ENCODE results near the gene IFNGR1. TPM values are rescaled to one million over a fixed set of nuclear protein-coding genes. Genes with fewer than 3 reads are reported as not detected.

Gene IFNGR1
- total and polyA plus RNA-seq, 2 of the 13 experiments (the other 11 are each of a cell fraction or from before 2014, with no cell fraction given) = 82.8 to 87.8 TPM

DNA sequence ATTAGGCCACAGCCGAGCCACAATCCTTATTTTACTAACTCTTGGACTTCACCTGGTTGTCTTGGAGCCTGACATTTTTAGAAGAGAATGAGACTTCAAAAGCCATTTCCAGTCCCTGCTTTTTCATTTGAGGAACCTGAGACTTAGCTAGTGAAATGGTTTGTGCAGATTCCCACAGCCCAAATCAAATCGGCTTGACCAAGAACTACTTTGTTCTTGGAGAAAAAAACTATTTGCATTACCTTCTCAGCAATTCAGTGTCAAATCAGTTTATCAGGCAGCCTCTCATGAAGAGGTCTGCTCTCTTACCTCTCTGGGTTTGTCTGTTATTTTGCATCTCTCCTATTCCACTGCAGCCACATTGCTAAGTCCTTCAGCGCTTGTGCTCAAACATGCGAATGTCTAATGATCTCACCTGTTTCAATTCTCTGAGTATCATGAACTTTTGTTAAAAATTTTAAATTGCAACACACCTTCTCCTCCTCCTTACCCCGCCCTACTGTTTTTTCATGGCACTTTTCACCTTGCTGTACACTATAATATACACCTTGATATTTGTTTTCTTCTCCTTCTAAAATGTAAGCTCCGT lies 573 bp upstream of the IFNGR1 start:
- ChIA-PET CTCF (ENCODE audit: low intra/inter-chr PET ratio, low total read pairs) (no interaction called here), POLR2A (interaction anchor here (0.8 to 1.6 kb wide), 2 partner anchors 22 to 95 kb away, joined by 3 to 7 read pairs; no protein-coding TSS in a partner anchor)
- peak overlapping the region; percentile 88 for H3K27ac ChIP-seq (ENCODE audit: extremely low read length, insufficient read depth, low read length)
- TSS peak; percentile 80 for BruUV-seq (replicated peaks)
- peaks cover 44% of the 10 kb centered on the region for H3K79me2 ChIP-seq (ENCODE audit: insufficient read depth, low read length)
- DNase-seq (ENCODE audit: low spot score) (no peak), ATAC-seq (0 out of 3 replicates have a peak, but pooled peaks have one; percentile 4), FAIRE-seq (no peak)
- peaks cover 29% of the 10 kb centered on the region for H4K20me1 ChIP-seq (ENCODE audit: insufficient read depth, low read length)
- in situ Hi-C loops (cut with HindIII; ENCODE audit: extremely low pct_ligation_motif_present, low pct_unique_long_range_greater_than_20kb) = no loop called here
- peak overlapping the region; percentile 98 for H3K4me2 ChIP-seq (ENCODE audit: low read depth, low read length)
- H3K36me3 ChIP-seq (replicated peaks in 1 of 2; ENCODE audit: control insufficient read depth in 1 of 2, insufficient read depth in 2 of 2, low read length in 2 of 2) = no peaks in the 10 kb centered on the region
- H3K9me3 ChIP-seq (ENCODE audit: low read length) = no peaks in the 10 kb centered on the region
- peaks cover 0 to 4% of the 10 kb centered on the region in 2 experiments; a peak in 1 of 5 replicates for H3K27me3 ChIP-seq (ENCODE audit: control insufficient read depth in 1 of 2, insufficient read depth in 2 of 2, low read length in 2 of 2)
- peak overlapping the region; percentile 92 for H3K9ac ChIP-seq (ENCODE audit: insufficient read depth, low read depth, low read length)
- 27% methylated on average over 6 of the region's 6 CpGs for WGBS (ENCODE audit: low lambda C conversion rate)
- intact Hi-C loops (cut with micrococcal nuclease; ENCODE audit: unreplicated experiment) = loop anchor here (1.0 to 5.0 kb wide), 4 partner anchors 22 to 135 kb away; no protein-coding TSS in a partner anchor
- peak overlapping the region; percentile 87 to 93 (median 89) for H3K4me3 ChIP-seq (replicated peaks in 1 of 3; ENCODE audit: insufficient read depth in 1 of 3, low read depth in 2 of 3, low read length in 3 of 3)
- peak overlapping the region; percentile 69 for H2AFZ ChIP-seq (ENCODE audit: low read length)
- H3K4me1 ChIP-seq (ENCODE audit: insufficient read depth, low read length) = peaks cover 55% of the 10 kb centered on the region
- TF ChIP-seq TAF15 (IDR thresholded peaks at IDR 0.05; ENCODE audit: low read depth, low read length, poor library complexity, severe bottlenecking) (no peak), ZSCAN9 (CRISPR knock-in tag; IDR thresholded peaks at IDR 0.05; ENCODE audit: borderline replicate concordance) (peak; percentile 8; the same call in 1 of the 2 replicates), SMAD3 (CRISPR knock-in tag; IDR thresholded peaks at IDR 0.05) (0 out of 2 replicates have a peak, but pooled peaks have one; percentile 62), EHMT2 (IDR thresholded peaks at IDR 0.05; ENCODE audit: borderline replicate concordance, low read depth, low read length) (0 out of 2 replicates have a peak, but pooled peaks have one; percentile 21), NFE2L2 (IDR thresholded peaks at IDR 0.05; ENCODE audit: low read length) (no peak), NFKBIZ (CRISPR knock-in tag; IDR thresholded peaks at IDR 0.05) (peak; percentile 7; the same call in 1 of the 2 replicates), RNF219 (CRISPR knock-in tag; IDR thresholded peaks at IDR 0.05) (0 out of 2 replicates have a peak, but pooled peaks have one; percentile 86)
- TF ChIP-seq, protein P1, sequence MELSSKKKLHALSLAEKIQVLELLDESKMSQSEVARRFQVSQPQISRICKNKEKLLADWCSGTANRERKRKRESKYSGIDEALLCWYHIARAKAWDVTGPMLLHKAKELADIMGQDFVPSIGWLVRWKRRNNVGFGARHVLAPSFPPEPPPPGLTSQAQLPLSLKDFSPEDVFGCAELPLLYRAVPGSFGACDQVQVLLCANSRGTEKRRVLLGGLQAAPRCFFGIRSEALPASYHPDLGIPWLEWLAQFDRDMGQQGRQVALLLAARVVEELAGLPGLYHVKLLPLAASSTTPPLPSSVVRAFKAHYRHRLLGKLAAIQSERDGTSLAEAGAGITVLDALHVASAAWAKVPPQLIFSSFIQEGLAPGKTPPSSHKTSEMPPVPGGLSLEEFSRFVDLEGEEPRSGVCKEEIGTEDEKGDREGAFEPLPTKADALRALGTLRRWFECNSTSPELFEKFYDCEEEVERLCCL (CRISPR knock-in tag; IDR thresholded peaks at IDR 0.05; ENCODE audit: borderline replicate concordance) = no peak
- TF ChIP-seq, protein P2, sequence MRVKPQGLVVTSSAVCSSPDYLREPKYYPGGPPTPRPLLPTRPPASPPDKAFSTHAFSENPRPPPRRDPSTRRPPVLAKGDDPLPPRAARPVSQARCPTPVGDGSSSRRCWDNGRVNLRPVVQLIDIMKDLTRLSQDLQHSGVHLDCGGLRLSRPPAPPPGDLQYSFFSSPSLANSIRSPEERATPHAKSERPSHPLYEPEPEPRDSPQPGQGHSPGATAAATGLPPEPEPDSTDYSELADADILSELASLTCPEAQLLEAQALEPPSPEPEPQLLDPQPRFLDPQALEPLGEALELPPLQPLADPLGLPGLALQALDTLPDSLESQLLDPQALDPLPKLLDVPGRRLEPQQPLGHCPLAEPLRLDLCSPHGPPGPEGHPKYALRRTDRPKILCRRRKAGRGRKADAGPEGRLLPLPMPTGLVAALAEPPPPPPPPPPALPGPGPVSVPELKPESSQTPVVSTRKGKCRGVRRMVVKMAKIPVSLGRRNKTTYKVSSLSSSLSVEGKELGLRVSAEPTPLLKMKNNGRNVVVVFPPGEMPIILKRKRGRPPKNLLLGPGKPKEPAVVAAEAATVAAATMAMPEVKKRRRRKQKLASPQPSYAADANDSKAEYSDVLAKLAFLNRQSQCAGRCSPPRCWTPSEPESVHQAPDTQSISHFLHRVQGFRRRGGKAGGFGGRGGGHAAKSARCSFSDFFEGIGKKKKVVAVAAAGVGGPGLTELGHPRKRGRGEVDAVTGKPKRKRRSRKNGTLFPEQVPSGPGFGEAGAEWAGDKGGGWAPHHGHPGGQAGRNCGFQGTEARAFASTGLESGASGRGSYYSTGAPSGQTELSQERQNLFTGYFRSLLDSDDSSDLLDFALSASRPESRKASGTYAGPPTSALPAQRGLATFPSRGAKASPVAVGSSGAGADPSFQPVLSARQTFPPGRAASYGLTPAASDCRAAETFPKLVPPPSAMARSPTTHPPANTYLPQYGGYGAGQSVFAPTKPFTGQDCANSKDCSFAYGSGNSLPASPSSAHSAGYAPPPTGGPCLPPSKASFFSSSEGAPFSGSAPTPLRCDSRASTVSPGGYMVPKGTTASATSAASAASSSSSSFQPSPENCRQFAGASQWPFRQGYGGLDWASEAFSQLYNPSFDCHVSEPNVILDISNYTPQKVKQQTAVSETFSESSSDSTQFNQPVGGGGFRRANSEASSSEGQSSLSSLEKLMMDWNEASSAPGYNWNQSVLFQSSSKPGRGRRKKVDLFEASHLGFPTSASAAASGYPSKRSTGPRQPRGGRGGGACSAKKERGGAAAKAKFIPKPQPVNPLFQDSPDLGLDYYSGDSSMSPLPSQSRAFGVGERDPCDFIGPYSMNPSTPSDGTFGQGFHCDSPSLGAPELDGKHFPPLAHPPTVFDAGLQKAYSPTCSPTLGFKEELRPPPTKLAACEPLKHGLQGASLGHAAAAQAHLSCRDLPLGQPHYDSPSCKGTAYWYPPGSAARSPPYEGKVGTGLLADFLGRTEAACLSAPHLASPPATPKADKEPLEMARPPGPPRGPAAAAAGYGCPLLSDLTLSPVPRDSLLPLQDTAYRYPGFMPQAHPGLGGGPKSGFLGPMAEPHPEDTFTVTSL (CRISPR knock-in tag; IDR thresholded peaks at IDR 0.05; ENCODE audit: borderline replicate concordance) = 0 out of 2 replicates have a peak, but pooled peaks have one; percentile 3

Data from HepG2 (cell line).